ENCODE results near the gene TMEM18. TPM values are rescaled to one million over a fixed set of nuclear protein-coding genes. Genes with fewer than 3 reads are reported as not detected.

The TMEM18 gene
- total and polyA plus RNA-seq, 2 of the 13 experiments (the other 11 are each of a cell fraction or from before 2014, with no cell fraction given), result 45.9 to 49.4 TPM

GRCh38 chr2:675982-676646 is 1.1 kb downstream of the TMEM18 start (continued):
- TF ChIP-seq SYNCRIP (IDR thresholded peaks at IDR 0.05; ENCODE audit: insufficient read depth, low read depth, low read length) (no peak), ZFP41 (CRISPR knock-in tag; IDR thresholded peaks at IDR 0.05; ENCODE audit: borderline replicate concordance) (no peak), HOXA3 (CRISPR knock-in tag; IDR thresholded peaks at IDR 0.05) (no peak), ARNTL (CRISPR knock-in tag; IDR thresholded peaks at IDR 0.05) (no peak), ZNF724P (CRISPR knock-in tag; IDR thresholded peaks at IDR 0.05; ENCODE audit: borderline replicate concordance) (no peak), RFX5 (IDR thresholded peaks at IDR 0.05; ENCODE audit: low read depth, low read length) (no peak), ZNF281 (CRISPR knock-in tag; IDR thresholded peaks at IDR 0.05; ENCODE audit: borderline replicate concordance) (no peak), CENPX (CRISPR knock-in tag; IDR thresholded peaks at IDR 0.05) (no peak), TOPORS (CRISPR knock-in tag; IDR thresholded peaks at IDR 0.05) (no peak; the same call in 1 of the 2 replicates), ATAD3A (CRISPR knock-in tag; IDR thresholded peaks at IDR 0.05) (no peak), IRX3 (CRISPR knock-in tag; IDR thresholded peaks at IDR 0.05; ENCODE audit: borderline replicate concordance, low read depth) (0 out of 2 replicates have a peak, but pooled peaks have one; percentile 56), FOSL1 (CRISPR knock-in tag; IDR thresholded peaks at IDR 0.05; ENCODE audit: borderline replicate concordance) (no peak), ZNF292 (CRISPR knock-in tag; IDR thresholded peaks at IDR 0.05; ENCODE audit: borderline replicate concordance, low read depth) (peak; percentile 78; the same call in 1 of the 2 replicates), PRMT3 (CRISPR knock-in tag; IDR thresholded peaks at IDR 0.05; ENCODE audit: borderline replicate concordance, low read depth) (no peak), GLI4 (CRISPR knock-in tag; IDR thresholded peaks at IDR 0.05; ENCODE audit: borderline replicate concordance) (no peak), SPEN (CRISPR knock-in tag; IDR thresholded peaks at IDR 0.05; ENCODE audit: low read depth) (no peak), ZNF572 (CRISPR knock-in tag; IDR thresholded peaks at IDR 0.05) (0 out of 2 replicates have a peak, but pooled peaks have one; percentile 82), NFIB (CRISPR knock-in tag; IDR thresholded peaks at IDR 0.05; ENCODE audit: borderline replicate concordance) (no peak), ARNT (IDR thresholded peaks at IDR 0.05) (no peak)
- TF ChIP-seq, protein P1, sequence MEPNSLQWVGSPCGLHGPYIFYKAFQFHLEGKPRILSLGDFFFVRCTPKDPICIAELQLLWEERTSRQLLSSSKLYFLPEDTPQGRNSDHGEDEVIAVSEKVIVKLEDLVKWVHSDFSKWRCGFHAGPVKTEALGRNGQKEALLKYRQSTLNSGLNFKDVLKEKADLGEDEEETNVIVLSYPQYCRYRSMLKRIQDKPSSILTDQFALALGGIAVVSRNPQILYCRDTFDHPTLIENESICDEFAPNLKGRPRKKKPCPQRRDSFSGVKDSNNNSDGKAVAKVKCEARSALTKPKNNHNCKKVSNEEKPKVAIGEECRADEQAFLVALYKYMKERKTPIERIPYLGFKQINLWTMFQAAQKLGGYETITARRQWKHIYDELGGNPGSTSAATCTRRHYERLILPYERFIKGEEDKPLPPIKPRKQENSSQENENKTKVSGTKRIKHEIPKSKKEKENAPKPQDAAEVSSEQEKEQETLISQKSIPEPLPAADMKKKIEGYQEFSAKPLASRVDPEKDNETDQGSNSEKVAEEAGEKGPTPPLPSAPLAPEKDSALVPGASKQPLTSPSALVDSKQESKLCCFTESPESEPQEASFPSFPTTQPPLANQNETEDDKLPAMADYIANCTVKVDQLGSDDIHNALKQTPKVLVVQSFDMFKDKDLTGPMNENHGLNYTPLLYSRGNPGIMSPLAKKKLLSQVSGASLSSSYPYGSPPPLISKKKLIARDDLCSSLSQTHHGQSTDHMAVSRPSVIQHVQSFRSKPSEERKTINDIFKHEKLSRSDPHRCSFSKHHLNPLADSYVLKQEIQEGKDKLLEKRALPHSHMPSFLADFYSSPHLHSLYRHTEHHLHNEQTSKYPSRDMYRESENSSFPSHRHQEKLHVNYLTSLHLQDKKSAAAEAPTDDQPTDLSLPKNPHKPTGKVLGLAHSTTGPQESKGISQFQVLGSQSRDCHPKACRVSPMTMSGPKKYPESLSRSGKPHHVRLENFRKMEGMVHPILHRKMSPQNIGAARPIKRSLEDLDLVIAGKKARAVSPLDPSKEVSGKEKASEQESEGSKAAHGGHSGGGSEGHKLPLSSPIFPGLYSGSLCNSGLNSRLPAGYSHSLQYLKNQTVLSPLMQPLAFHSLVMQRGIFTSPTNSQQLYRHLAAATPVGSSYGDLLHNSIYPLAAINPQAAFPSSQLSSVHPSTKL (CRISPR knock-in tag; IDR thresholded peaks at IDR 0.05), result 0 out of 2 replicates have a peak, but pooled peaks have one; percentile 37
- TF ChIP-seq, protein P2, sequence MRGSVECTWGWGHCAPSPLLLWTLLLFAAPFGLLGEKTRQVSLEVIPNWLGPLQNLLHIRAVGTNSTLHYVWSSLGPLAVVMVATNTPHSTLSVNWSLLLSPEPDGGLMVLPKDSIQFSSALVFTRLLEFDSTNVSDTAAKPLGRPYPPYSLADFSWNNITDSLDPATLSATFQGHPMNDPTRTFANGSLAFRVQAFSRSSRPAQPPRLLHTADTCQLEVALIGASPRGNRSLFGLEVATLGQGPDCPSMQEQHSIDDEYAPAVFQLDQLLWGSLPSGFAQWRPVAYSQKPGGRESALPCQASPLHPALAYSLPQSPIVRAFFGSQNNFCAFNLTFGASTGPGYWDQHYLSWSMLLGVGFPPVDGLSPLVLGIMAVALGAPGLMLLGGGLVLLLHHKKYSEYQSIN (CRISPR knock-in tag; IDR thresholded peaks at IDR 0.05; ENCODE audit: borderline replicate concordance), result no peak

Data from HepG2 (cell line).